ENCODE data around the gene WFS1.

WFS1 gene

DNA sequence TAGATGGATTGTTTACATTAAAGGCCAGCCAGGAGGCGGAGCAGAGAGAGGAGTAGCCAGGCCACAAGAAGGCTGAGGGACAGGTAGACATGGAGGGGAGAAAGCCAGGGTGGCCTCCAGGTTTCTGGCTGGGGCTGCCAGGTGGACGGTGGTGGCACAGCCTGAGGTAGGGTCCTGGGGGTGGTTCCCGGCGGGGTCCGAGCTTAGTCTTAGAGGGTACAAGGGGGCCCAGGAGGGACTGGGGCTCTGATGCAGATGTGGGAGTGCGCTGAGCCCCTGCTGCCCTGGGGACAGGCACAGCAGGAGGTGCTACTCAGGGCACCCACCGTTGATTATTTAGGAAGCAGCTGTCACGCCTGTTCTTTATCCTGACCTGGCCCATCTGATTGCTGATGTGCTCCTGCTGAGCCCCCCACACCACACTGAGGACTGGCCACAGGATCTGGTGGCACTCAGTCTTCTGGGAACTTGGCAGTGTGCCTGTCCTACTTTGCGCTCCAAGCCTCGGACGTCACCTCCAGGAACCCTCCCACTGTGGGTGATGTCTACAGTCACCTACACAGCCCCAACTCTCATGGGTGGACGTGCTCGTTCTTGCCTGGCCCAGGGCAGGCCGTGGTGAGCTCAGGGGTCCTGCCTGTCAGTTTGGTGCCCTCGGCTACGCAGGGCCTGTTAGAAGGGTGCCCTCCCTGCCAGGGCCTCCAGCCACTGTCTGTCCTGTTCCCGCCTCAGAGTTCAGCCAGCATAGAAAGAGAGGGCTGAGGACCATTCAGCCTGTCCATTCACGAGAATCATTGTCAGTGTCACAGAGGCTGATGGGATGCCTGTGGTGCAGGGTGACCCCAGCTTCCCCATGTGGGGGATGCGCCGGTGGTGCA lies 12.0 kb downstream of the WFS1 start:
- DNase-seq: no peak

DNA sequence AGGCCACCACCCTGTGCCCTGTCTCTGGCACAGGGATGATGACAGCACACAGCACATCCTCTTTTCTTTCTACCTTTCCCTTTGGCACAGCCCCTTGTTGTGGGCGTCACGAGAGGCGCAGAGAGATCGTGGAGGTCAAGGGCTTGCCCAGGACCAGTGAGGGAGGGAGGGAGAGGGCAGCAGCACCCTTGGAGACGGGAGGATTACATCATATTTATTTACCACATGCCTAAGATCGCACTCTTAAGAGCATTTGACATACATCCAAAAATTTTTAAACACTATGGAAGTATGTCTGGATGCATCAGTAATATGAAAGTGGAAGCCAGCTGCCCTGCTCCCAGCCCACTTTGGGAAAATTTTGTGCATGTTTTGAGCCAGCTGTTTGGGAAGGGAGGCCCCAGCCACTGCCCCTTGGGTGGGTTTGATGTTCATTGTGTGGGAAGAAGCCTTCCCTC lies 12.7 kb downstream of the WFS1 start:
- peak; percentile 36 for DNase-seq

GRCh38 chr4:6283282-6283681 lies 13.6 kb downstream of the WFS1 start:
- DNase-seq: no peak

GRCh38 chr4:6287017-6287788 lies 17.6 kb downstream of the WFS1 start:
- no peak for DNase-seq

DNA sequence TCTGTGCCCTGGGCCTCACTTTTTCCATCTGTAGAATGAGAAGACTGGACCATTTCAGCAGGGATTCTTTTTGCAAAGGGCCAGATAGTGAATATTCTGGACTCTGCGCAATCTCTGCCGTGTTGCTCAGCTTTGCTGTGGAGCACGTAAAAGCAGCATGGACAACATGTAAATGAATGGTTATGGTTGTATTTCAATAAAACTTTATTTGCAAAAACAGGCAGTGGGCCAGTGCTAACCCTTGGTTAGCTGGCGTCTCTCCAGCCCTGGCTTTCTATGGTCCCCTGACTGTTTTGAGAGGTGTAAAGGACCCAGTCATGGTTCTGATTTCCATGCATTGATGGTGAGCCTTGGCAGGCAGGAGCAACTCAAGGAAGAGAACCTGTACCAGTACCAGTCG lies 18.7 kb downstream of the WFS1 start:
- DNase-seq: no peak

GRCh38 chr4:6288871-6289270 lies 19.2 kb downstream of the WFS1 start:
- DNase-seq: no peak

- DNase-seq: no peak
Observed at GRCh38 chr4:6290256-6290655, 20.6 kb downstream of the WFS1 start.

DNA sequence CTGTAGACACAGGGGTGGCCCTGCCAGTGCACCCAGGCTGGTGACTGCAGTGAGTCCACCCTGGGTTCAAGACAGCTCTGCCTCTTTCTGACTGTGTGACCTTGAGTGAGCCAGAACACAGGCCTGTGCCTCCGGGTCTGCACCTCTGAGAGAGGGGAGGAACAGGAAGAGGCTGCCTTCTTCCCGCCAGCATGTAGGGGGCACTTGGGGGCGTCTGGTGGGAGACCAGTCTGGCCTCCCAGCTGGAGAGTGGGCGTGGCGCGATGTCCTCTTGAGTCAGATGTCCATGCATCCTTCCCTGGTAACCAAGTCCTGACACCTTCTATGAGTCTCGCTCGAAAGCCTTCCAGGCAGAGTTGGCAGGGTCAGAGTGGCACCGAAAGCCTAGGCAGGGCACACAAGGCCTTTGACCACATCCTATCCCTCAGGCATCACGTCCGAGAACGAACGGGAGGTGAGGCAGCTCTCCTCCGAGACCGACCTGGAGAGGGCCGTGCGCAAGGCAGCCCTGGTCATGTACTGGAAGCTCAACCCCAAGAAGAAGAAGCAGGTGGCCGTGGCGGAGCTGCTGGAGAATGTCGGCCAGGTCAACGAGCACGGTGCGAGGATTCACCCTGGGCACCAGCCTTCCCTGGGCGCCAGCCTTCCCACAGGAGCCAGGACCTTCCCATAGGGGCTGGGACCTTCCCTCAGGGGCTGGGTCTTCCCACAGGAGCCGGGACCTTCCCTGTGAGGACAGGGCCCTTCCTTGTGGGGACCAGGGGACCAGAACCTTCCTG lies 21.3 kb downstream of the WFS1 start:
- no peak for DNase-seq

DNA sequence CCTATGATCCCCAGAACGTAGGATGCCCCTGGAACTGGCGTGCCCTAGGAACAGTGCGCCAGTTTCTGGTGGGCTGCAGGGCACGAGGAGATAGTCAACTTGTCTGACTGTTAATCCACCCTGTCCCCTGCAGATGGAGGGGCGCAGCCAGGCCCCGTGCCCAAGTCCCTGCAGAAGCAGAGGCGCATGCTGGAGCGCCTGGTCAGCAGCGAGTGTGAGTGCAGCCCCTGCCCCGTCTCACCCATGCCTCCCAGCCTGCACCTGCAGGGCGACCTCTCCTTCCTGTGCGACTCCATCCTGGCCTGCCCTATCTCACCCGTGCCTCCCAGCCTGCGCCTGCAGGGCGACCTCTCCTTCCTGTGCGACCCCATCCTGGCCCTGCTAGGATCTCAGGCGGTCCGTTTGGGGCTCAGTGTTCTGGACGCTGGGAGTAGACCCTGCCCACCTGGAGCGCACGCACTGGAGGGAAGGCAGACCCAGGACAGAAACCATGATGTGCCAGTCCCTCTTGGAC lies 22.2 kb downstream of the WFS1 start:
- DNase-seq: no peak

GRCh38 chr4:6292376-6293096 lies 22.9 kb downstream of the WFS1 start:
- DNase-seq: no peak

DNA sequence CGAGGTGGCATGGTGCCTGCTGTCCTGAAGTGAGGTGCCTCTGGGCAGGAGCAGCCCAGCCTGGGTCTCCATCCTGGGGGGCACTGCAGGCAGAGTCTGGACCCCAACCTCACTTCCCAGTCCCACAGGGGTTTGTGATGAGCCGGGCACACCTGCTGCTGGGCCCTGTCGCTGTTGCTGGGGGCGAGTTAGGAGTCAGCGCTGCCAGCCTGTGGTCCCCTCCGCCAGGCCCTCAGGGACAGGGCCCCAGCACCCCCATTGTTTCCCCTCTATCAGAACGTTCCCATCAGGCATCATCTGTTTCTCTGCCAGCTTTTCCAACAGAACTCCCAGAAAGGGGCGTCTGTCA lies 23.4 kb downstream of the WFS1 start:
- DNase-seq: no peak

GRCh38 chr4:6293661-6294060 lies 24.0 kb downstream of the WFS1 start:
- no peak for DNase-seq

- no peak for DNase-seq
Observed at GRCh38 chr4:6294705-6295421, 25.2 kb downstream of the WFS1 start.

DNA sequence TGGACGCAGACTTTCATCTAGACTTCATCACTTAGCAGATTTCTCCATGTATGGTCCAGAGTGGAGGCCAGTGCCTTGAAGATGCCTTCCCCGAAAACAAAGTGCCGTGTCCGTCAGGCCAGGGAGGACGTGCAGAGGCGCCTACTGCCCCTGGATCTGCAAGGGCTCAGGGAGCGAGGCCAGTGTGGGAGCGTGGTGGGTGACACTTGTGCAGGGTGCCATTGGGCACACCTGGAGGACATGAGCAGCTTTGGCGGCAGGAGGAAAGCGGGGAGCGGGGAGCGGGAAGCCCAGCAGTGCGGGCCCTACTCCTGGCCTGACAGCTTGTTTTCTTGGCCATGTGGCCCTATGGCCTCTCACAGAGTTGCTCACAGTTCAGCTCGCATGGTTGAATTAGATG lies 25.8 kb downstream of the WFS1 start:
- DNase-seq: no peak

GRCh38 chr4:6296026-6296425 lies 26.4 kb downstream of the WFS1 start:
- DNase-seq: no peak

- DNase-seq: no peak
Observed at GRCh38 chr4:6297266-6297815, 27.7 kb downstream of the WFS1 start.

DNA sequence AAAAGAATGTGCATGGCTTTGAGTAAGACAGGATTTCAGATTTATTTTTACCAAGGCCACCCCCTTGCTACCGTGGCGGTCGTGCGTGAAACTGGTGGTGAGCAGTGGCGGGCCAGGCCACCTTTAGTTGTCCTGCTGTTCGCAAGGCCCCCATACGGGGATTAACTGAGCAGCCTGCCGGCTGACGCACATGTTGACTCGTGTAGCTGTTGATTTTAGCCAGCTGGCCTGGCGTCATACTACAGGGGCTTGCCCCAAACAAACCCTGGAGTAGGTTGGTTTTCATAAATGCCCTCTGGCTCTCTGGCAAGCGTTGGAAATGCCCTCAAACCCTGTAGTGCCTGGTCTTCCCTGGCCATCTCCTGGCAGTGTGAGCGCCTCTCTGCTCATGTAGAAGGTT lies 28.4 kb downstream of the WFS1 start:
- no peak for DNase-seq

DNA sequence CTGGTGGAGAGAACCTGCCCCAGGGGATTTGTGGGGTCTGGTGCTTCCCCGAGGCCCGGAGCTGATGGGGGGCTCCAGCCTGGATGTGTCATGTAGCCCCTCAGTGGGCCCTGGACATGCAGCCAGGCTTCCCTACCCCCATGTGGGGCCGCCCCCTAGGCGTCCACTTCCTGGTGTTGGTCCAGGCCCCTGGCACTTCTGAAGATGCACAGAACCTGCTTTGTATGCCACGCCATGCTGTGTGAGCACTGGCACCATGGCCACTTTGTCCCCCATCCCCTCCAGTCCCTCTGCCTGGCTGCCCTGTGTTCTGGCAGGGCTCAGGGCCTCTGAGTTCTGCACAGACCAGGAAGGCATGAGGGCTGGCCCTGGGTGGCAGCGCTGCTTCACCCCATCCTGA lies 29.2 kb downstream of the WFS1 start:
- no peak for DNase-seq

- DNase-seq: no peak
Observed at GRCh38 chr4:6299875-6300274, 30.2 kb downstream of the WFS1 start.

GRCh38 chr4:6300359-6300758 lies 30.7 kb downstream of the WFS1 start:
- no peak for DNase-seq

- DNase-seq: no peak
Observed at GRCh38 chr4:6301051-6301731, 31.5 kb downstream of the WFS1 start.

All from fibroblast of skin of back (primary cell).